ENCODE data around the gene INPP1.

INPP1 gene

DNA sequence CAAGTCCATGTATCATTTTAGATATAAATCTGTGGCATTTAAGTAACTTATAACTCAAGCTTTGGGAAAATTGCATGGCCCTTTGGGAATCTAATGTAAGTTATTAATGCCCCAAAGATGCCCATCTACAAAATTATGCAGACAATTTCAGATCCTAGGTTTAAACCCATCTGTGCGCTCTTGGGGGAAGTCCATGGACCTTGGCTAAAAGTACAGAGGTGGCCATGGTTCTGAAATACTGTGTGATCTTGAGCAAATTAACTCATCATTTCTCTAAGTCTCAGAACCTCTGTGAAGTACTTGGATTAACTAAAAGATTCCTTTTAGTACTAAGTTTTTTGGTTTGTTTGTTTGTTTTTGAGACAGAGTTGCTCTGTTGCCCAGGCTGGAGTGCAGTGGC, 19.5 kb downstream of the INPP1 start:
- TF ChIP-seq, protein P1, sequence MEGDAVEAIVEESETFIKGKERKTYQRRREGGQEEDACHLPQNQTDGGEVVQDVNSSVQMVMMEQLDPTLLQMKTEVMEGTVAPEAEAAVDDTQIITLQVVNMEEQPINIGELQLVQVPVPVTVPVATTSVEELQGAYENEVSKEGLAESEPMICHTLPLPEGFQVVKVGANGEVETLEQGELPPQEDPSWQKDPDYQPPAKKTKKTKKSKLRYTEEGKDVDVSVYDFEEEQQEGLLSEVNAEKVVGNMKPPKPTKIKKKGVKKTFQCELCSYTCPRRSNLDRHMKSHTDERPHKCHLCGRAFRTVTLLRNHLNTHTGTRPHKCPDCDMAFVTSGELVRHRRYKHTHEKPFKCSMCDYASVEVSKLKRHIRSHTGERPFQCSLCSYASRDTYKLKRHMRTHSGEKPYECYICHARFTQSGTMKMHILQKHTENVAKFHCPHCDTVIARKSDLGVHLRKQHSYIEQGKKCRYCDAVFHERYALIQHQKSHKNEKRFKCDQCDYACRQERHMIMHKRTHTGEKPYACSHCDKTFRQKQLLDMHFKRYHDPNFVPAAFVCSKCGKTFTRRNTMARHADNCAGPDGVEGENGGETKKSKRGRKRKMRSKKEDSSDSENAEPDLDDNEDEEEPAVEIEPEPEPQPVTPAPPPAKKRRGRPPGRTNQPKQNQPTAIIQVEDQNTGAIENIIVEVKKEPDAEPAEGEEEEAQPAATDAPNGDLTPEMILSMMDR (conservative IDR thresholded peaks at IDR 0.05; ENCODE audit: low read length), result no peak
- TF ChIP-seq EZH2phosphoT487 (IDR thresholded peaks at IDR 0.05; ENCODE audit: borderline replicate concordance), result no peak
- H3K27me3 ChIP-seq (ENCODE audit: insufficient read depth, low read length, poor library complexity, severe bottlenecking), result no peaks in the 10 kb centered on the region
- H3F3A ChIP-seq (ENCODE audit: low read depth), result no peaks in the 10 kb centered on the region
- no peak overlapping the region for H3K4me2 ChIP-seq (ENCODE audit: low read depth, low read length, poor library complexity, severe bottlenecking)
- H2AFZ ChIP-seq (ENCODE audit: low read length), result no peak overlapping the region
- H3K4me3 ChIP-seq (ENCODE audit: low read length, poor library complexity, severe bottlenecking), result no peak overlapping the region
- H3K36me3 ChIP-seq (ENCODE audit: insufficient read depth, low read length), result no peaks in the 10 kb centered on the region; the same call in 1 of the 2 replicates
- peaks cover 11% of the 10 kb centered on the region for H3K4me1 ChIP-seq (ENCODE audit: insufficient read depth, low read length, poor library complexity, severe bottlenecking)
- H3K9ac ChIP-seq (ENCODE audit: low read depth, low read length, poor library complexity, severe bottlenecking), result no peak overlapping the region
- no peaks in the 10 kb centered on the region for H4K20me1 ChIP-seq (ENCODE audit: insufficient read depth, low read length, poor library complexity, severe bottlenecking)
- H3K79me2 ChIP-seq (ENCODE audit: insufficient read depth, low read length), result no peaks in the 10 kb centered on the region
- H3K9me3 ChIP-seq (ENCODE audit: insufficient read depth, low read depth, low read length), result no peaks in the 10 kb centered on the region
- no peaks in the 10 kb centered on the region for H3K9me2 ChIP-seq (replicated peaks; ENCODE audit: low read depth, low read length)

DNA sequence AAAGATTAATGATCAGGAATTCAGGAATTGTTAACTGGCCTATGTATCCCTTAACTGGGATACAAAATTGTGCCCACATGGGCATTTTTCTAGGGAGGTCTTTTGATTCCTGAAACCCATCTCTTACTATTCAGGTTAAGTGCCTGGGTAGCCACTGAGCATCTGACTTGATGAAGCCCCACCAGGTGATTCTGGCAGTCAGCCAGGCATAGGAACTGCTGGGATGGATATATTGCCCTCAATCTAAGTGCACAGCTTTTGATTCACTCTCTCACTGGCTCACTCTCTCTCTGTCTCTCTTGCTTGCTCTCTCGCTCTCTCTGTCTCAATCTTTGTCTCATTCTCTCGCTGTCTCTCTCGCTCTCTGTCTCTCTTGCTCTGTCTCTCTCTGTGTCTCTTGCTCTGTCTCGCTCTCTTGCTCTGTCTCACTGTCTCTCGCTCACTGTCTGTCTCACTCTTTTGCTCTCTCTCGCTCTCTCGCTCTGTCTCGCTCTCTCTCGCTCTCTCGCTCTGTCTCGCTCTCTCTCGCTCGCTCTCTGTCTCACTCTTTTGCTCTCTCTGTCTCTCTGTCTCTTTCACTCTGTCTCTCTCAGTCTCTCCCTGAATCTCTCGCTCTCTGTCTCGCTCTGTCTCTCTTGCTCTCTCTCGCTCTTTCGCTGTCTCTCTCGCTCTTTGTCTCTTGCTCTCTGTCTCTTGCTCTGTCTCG, 22.3 kb downstream of the INPP1 start:
- Histone ChIP-seq H4K20me1 (ENCODE audit: insufficient read depth, low read length, poor library complexity, severe bottlenecking) (no peaks in the 10 kb centered on the region), H2AFZ (ENCODE audit: low read length) (no peak overlapping the region), H3K79me2 (ENCODE audit: insufficient read depth, low read length) (no peaks in the 10 kb centered on the region), H3K4me1 (ENCODE audit: insufficient read depth, low read length, poor library complexity, severe bottlenecking) (no peaks in the 10 kb centered on the region), H3K4me2 (ENCODE audit: low read depth, low read length, poor library complexity, severe bottlenecking) (no peak overlapping the region), H3K9me2 (replicated peaks; ENCODE audit: low read depth, low read length) (no peaks in the 10 kb centered on the region), H3K4me3 (ENCODE audit: low read length, poor library complexity, severe bottlenecking) (no peak overlapping the region), H3K9me3 (ENCODE audit: insufficient read depth, low read depth, low read length) (no peaks in the 10 kb centered on the region), H3F3A (ENCODE audit: low read depth) (no peaks in the 10 kb centered on the region), H3K36me3 (ENCODE audit: insufficient read depth, low read length) (peaks cover 4% of the 10 kb centered on the region; the same call in 1 of the 2 replicates), H3K9ac (ENCODE audit: low read depth, low read length, poor library complexity, severe bottlenecking) (no peak overlapping the region), H3K27me3 (ENCODE audit: insufficient read depth, low read length, poor library complexity, severe bottlenecking) (no peaks in the 10 kb centered on the region)
- TF ChIP-seq, protein P1 (conservative IDR thresholded peaks at IDR 0.05; ENCODE audit: low read length), result no peak
- TF ChIP-seq EZH2phosphoT487 (IDR thresholded peaks at IDR 0.05; ENCODE audit: borderline replicate concordance), result no peak

DNA sequence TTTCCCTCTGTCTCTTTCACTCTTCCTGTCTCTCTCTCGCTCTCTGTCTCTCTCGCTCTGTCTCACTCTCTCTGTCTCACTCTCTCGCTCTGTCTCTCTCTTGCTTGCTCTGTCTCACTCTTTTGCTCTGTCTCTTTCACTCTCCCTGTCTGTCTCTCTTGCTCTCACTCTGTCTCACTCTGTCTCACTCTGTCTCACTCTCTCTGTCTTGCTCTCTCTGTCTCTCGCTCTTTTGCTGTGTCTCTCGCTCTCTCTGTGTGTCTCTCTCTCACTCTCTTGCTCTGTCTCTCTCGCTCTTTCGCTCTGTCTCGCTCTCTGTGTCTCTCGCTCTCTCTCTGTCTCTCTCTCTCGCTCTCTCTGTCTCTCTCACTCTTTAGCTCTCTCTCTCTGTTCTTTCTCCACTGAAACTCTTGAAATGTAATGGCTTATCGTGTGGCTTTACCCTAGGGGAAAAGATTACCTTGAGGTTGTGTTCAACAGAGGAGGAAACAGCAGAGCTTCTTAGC, 22.9 kb downstream of the INPP1 start:
- no peak overlapping the region for H3K9ac ChIP-seq (ENCODE audit: low read depth, low read length, poor library complexity, severe bottlenecking)
- TF ChIP-seq, protein P1 (conservative IDR thresholded peaks at IDR 0.05; ENCODE audit: low read length), result no peak
- TF ChIP-seq EZH2phosphoT487 (IDR thresholded peaks at IDR 0.05; ENCODE audit: borderline replicate concordance), result no peak

More for the DNA sequence above, 22.9 kb downstream of the INPP1 start:
- Histone ChIP-seq H3K79me2 (ENCODE audit: insufficient read depth, low read length) (no peaks in the 10 kb centered on the region), H3K4me2 (ENCODE audit: low read depth, low read length, poor library complexity, severe bottlenecking) (no peak overlapping the region), H3K36me3 (ENCODE audit: insufficient read depth, low read length) (peaks cover 8% of the 10 kb centered on the region; the same call in 1 of the 2 replicates), H4K20me1 (ENCODE audit: insufficient read depth, low read length, poor library complexity, severe bottlenecking) (no peaks in the 10 kb centered on the region), H3K27me3 (ENCODE audit: insufficient read depth, low read length, poor library complexity, severe bottlenecking) (no peaks in the 10 kb centered on the region), H3K4me3 (ENCODE audit: low read length, poor library complexity, severe bottlenecking) (no peak overlapping the region), H2AFZ (ENCODE audit: low read length) (no peak overlapping the region), H3K9me2 (replicated peaks; ENCODE audit: low read depth, low read length) (no peaks in the 10 kb centered on the region), H3F3A (ENCODE audit: low read depth) (no peaks in the 10 kb centered on the region), H3K4me1 (ENCODE audit: insufficient read depth, low read length, poor library complexity, severe bottlenecking) (no peaks in the 10 kb centered on the region), H3K9me3 (ENCODE audit: insufficient read depth, low read depth, low read length) (no peaks in the 10 kb centered on the region)

Measured in Loucy (cell line).